NCI-H82 (cell line): Measurements from ENCODE around the gene RND2.
A peak's percentile ranks its signal among the peaks of the same experiment; 100 is the strongest.

ENCODE experiments used
- DNase-seq: peaks from one replicate; lab custom pipeline; 2025; lab: John Stamatoyannopoulos, UW

Gene RND2

GRCh38 chr17:43006639-43007551, 18.1 kb upstream of the RND2 start, which contains the start of gene IFI35:
IFI35 (plus strand) TSS chr17:43006784; CDS start chr17:43006948, 164 bp downstream.
- DNase-seq: peak; percentile 85

- DNase-seq: no peak
Measured at GRCh38 chr17:43010667-43011308, 14.2 kb upstream of the RND2 start.

DNA sequence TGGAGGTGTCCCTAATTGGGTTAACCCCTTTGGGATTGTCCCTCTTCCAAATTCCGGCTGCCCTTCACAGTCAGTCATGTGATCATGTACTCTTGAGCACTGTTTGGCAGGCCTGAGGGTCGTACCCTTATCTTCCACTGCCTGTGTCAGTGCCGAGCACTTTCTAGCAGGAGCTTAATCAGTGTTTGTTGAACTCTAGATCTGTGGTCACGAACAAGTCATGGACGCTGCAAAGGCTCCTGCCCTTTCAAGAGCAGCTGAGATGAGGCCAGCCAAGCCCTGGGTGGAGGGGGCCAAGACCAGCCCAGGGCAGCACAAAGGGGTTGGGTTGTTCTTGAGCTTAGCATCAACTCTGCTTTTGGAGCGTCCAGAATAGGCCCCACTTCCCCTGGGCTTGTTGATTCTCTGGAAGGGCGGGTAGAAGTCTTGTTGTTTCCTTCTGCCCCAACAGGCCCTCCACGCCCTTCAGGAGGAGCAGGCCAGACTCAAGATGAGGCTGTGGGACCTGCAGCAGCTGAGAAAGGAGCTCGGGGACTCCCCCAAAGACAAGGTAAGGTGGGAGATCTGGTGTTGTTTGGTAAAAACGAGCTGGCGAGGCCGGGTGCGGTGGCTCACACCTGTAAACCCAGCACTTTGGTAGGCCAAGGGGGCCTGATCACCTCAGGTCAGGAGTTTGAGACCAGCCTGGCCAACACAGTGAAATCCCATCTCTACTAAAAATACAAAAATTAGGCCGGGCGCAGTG, 13.1 kb upstream of the RND2 start:
- no peak for DNase-seq

DNA sequence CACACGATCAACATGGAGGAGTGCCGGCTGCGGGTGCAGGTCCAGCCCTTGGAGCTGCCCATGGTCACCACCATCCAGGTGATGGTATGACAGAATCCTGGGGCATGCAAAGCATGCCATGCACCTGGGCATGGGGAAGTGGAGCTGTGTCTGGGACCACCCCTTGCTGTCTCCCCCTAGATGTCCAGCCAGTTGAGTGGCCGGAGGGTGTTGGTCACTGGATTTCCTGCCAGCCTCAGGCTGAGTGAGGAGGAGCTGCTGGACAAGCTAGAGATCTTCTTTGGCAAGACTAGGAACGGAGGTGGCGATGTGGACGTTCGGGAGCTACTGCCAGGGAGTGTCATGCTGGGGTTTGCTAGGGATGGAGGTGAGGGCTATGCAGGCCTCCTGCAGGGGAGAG, 11.7 kb upstream of the RND2 start:
- DNase-seq: no peak

GRCh38 chr17:43014020-43014648, 10.9 kb upstream of the RND2 start:
- DNase-seq: no peak

GRCh38 chr17:43014649-43015542, 10.1 kb upstream of the RND2 start:
- no peak for DNase-seq

DNA sequence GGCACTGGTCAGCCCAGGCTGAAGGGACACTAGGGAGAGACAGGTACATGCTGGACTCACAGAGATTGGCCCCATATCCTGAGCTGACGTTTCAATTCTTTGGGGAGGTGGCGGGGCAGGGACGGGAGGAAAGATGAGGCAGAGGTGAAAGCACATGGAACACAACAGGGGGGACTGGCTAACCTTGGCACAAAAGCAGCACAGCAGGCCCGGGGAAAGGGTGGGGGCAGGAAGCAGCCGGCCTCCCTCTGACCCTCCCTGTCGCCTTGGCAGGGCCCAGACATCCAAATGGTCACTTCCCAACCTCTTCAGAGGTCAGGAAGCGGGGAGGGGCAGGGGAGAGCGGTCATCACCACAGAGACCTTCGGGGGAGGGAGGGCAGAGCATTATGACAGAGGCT, 9.5 kb upstream of the RND2 start:
- no peak for DNase-seq

DNA sequence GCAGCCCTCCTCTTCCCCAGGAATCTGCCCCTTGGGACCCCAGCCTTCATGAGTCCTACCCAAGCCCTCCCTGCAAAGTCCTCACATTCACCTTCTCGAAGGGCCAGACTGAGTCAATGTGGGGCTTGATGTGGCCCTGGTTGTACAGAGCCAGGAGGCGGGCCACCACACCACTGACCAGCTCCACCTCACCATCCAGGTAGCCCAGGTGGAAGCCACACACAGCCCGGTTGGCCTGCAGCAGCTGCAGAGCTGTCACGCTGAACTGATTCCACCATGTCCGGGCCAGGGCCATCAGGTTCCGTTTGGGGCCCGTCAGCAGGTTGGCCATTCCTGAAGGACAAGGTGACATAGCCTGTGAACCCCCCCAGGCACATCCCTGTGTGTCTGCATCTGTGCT, 8.8 kb upstream of the RND2 start:
- no peak for DNase-seq

DNA sequence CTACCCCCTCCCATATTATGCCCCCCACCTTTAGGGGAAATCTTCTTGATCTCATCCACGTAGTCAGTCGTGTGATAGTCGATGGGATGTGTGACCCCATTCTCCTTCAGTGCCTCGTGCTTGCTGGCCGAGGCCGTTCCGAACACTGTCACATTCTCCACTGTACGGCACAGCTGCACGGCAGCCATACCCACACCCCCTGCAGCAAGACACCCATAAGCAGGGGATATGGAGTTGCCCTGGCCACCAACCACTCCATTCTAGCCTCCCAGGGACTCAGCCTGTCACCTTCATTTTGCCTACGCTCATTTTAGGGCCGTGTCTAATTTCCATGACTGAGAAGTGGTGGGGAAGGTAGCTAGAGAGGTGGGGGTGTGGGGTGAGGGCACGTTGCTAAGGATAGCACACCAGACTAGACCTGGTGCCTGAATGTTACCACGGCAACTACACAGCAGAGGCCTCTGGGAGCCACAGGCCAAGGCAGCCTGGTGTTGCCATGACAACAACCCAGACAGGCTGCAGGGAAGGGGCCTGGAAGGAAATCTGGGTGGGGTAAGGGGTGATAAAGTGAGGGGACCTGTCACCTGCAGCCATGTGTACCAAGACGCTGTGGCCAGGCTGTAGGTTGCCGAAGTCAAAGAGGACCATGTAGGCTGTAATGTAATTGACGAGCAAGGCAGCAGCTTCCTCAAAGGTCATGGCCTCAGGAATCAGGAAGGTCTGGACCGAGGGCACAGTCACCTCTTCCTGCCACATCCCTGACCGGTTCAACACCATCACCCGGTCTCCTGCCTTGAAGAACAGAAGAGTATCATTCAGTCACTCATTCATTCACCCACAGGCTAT, 6.8 kb upstream of the RND2 start:
- DNase-seq: peak; percentile 33

DNA sequence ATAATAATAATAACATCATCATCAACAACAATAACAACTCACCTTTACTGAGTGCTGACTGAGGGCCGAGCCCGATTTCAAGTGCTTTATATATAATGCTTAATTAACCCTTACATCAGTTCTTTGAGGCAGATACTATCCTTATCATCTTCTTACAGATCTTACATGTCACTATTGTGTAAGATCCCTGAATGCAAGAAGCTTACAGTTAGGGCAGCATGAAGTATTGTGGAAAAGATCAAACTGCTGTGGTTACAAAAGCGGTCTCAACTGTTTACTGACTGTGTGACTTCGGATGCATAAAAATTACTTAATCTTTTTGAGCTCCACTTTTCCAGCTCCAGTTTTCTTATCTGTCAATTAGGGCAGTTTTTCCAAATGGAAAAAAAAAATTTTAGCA, 6.1 kb upstream of the RND2 start:
- no peak for DNase-seq

DNA sequence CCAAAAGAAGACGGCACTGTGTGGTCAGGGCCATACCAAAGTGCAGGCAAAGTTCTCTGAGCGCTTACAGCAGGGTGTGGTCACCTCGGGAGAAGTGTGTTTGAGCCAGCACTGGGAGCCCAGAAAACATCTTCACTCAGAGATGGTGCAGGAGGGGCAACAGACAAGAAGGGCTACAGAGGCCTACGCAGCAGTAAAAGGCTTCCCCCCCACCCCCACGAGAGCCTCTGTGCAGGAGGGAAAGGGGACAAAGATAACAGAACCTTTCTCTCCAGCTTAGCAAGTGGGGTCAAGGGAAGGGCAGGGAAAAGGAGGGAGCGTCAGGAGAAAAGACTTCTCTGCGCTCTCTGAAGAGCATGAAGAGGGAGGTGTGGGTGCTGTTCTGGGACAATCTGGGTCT, 5.6 kb upstream of the RND2 start:
- DNase-seq: no peak

GRCh38 chr17:43020030-43020621, 4.9 kb upstream of the RND2 start:
- DNase-seq: no peak

GRCh38 chr17:43020789-43021740, 4.0 kb upstream of the RND2 start:
- peak; percentile 57 for DNase-seq

DNA sequence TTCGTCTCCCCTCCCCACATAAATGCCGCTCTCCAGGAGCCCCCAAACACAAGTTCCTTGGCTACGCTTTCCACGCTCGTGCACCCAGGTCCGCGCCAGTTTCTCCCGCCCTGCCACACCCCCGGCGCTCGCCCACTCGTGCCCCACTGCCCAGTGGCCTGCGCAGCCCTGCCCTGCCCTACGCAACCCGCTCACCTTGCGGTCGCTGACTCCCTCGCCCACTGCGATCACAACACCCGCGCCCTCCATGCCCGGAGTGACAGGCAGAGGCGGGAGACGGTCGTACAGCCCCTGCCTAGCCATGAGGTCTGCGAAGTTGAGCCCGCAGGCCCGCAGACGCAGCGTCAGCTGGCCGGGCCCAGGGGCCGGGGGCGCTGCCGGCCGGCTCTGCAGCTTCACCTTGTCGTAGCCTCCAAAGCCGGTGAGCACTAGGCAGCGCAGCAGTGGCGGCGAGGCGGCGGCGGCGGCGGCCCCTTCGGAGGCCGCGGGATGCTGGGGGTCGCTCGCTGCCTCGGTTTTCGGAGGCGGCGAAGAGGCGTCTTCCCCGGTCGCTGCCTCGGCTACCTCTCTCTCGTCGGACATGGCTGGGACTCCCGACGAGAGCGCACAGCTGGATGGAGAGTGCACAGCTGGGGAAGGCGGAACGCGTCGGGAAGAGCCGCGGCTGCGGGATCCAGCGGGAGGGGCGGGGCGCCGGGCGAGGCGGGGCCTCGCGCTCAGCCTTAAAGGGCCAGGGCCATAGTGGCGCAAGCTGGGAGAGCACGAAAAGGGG, 3.1 kb upstream of the RND2 start, which contains the start of gene VAT1:
VAT1 (minus strand) TSS at position 645 of the 772 bp plus-strand sequence; CDS start at position 582, 63 bp downstream.
- peak; percentile 88 for DNase-seq

GRCh38 chr17:43025290-43025657, 243 bp downstream of the RND2 start:
- DNase-seq: peak; percentile 79

- peak; percentile 55 for DNase-seq
Measured at GRCh38 chr17:43025766-43026537, 921 bp downstream of the RND2 start.

- DNase-seq: no peak
Measured at GRCh38 chr17:43026595-43026994, 1.6 kb downstream of the RND2 start.
